ENCODE results near the gene MMP24. TPM values are rescaled to one million over a fixed set of nuclear protein-coding genes. Genes with fewer than 3 reads are reported as not detected.

The MMP24 gene
- total RNA-seq, 1 experiment from 2014 or later = 0.91 TPM

GRCh38 chr20:35319192-35319870, 92.8 kb downstream of the MMP24 start:
- DNase-seq (peak; percentile 62), ATAC-seq (peak; percentile 70)
- peak overlapping the region; percentile 76 for H3K9ac ChIP-seq (ENCODE audit: low read length)
- no peaks in the 10 kb centered on the region for H4K20me1 ChIP-seq (ENCODE audit: low read length)
- no peaks in the 10 kb centered on the region for H3K36me3 ChIP-seq (ENCODE audit: low read depth, low read length)
- H3K9me2 ChIP-seq (replicated peaks; ENCODE audit: low read length) = no peaks in the 10 kb centered on the region
- H3K4me1 ChIP-seq (ENCODE audit: insufficient read depth, low read length) = peaks cover 59% of the 10 kb centered on the region
- intact Hi-C loops (cut with micrococcal nuclease) = loop anchor here (1.0 to 2.0 kb wide), 2 partner anchors 11 to 15 kb away; no protein-coding TSS in a partner anchor
- TF ChIP-seq CTCF (conservative IDR thresholded peaks at IDR 0.05; ENCODE audit: low read depth, low read length) (no peak), EZH2 (IDR thresholded peaks at IDR 0.05; ENCODE audit: low read length, unreplicated experiment) (no peak), EZH2phosphoT487 (IDR thresholded peaks at IDR 0.05; ENCODE audit: borderline replicate concordance, low read length) (no peak)
- H3K4me3 ChIP-seq (ENCODE audit: low read length) = no peak overlapping the region
- no peaks in the 10 kb centered on the region for H3K27me3 ChIP-seq (ENCODE audit: low read length)
- H3K79me2 ChIP-seq (ENCODE audit: low read length) = 0 out of 2 replicates have a peak, but pooled peaks cover 8% of the 10 kb centered on the region
- no TSS peak for BruUV-seq (replicated peaks)
- ChIA-PET CTCF (interaction anchor here (0.5 to 2.3 kb wide), 2 partner anchors 13 to 56 kb away, joined by 3 to 19 read pairs; no protein-coding TSS in a partner anchor), POLR2A (ENCODE audit: unreplicated experiment) (no interaction called here)
- no peaks in the 10 kb centered on the region for H3K9me3 ChIP-seq (ENCODE audit: low read length)
- H2AFZ ChIP-seq (ENCODE audit: low read length) = no peak overlapping the region
- H3F3A ChIP-seq (ENCODE audit: low read length, unreplicated experiment) = peaks cover 3% of the 10 kb centered on the region
- peak overlapping the region; percentile 64 for H3K4me2 ChIP-seq (ENCODE audit: low read length)
- peak overlapping the region; percentile 95 for H3K27ac ChIP-seq (ENCODE audit: low read length)

DNA sequence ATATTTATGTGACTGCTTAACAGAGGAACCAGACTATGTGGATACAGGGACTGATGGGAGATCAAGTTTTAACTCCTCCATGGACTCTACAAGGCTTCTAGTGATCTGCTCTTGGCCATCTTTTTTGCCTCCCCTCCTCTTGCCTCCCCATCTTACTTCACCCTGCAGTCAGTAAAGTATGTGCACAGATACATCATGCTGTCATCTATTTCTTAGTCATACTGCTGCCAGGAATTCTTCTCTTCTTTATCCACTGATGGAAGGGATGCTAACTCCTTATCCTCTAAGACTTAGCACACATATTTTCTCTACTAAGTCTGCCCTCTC, 93.3 kb downstream of the MMP24 start:
- Histone ChIP-seq H3K4me2 (ENCODE audit: low read length) (peak overlapping the region; percentile 64), H3K36me3 (ENCODE audit: low read depth, low read length) (no peaks in the 10 kb centered on the region), H3F3A (ENCODE audit: low read length, unreplicated experiment) (peaks cover 3% of the 10 kb centered on the region), H3K9me3 (ENCODE audit: low read length) (no peaks in the 10 kb centered on the region), H3K9ac (ENCODE audit: low read length) (peak overlapping the region; percentile 76), H4K20me1 (ENCODE audit: low read length) (no peaks in the 10 kb centered on the region), H3K27me3 (ENCODE audit: low read length) (no peaks in the 10 kb centered on the region), H3K4me1 (ENCODE audit: insufficient read depth, low read length) (peaks cover 54% of the 10 kb centered on the region), H3K27ac (ENCODE audit: low read length) (peak overlapping the region; percentile 95), H3K9me2 (replicated peaks; ENCODE audit: low read length) (no peaks in the 10 kb centered on the region), H2AFZ (ENCODE audit: low read length) (no peak overlapping the region), H3K4me3 (ENCODE audit: low read length) (no peak overlapping the region), H3K79me2 (ENCODE audit: low read length) (0 out of 2 replicates have a peak, but pooled peaks cover 8% of the 10 kb centered on the region)
- DNase-seq = peak; percentile 59
- ChIA-PET CTCF (interaction anchor here (0.6 to 1.2 kb wide), 2 partner anchors 14 to 119 kb away, joined by 3 to 5 read pairs; no protein-coding TSS in a partner anchor), POLR2A (ENCODE audit: unreplicated experiment) (no interaction called here)
- intact Hi-C loops (cut with micrococcal nuclease) = loop anchor here (1.0 to 2.0 kb wide), 3 partner anchors 12 to 19 kb away; no protein-coding TSS in a partner anchor
- TSS peak; percentile 18 for BruUV-seq (replicated peaks)
- peak; percentile 21 for ATAC-seq
- no peak for TF ChIP-seq EZH2phosphoT487 (IDR thresholded peaks at IDR 0.05; ENCODE audit: borderline replicate concordance, low read length)

DNA sequence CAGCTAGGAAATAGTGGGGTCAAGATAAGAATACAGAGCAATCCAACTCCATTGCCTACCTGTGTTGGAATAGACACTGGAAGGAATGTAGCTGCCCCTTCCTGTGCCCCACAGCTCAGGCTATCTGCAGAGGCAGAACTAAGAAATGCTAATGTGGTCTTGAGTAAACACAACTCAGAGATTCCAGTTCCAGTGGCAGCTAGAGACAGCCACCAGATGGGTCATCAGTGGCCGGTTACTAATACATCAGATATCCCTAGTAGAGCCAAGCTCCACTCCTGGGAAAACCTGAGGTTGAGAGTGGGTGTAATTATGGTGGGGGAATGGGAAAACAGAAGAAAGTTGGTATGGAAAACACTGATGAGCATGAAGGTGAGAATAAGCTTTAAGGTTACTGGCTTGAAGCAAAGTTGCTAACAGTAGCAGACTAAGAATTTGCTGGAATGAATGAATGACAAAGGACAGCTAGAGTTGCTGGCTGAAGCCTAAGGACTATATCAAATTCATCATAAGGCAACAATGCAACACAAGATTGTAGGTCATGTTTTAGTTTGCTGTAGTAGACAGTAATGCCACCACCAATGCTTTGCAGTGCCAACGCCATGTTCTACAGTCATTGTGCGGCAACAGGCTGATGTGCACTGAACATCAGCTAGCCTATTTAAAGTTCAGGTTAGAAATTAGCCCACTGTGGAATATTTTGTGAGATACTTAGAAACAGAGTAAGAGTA, 94.1 kb downstream of the MMP24 start:
- DNase-seq = peak; percentile 91
- no TSS peak for BruUV-seq (replicated peaks)
- H3F3A ChIP-seq (ENCODE audit: low read length, unreplicated experiment) = peaks cover 3% of the 10 kb centered on the region
- no peaks in the 10 kb centered on the region for H3K9me2 ChIP-seq (replicated peaks; ENCODE audit: low read length)
- peak overlapping the region; percentile 64 for H3K4me2 ChIP-seq (ENCODE audit: low read length)
- ChIA-PET POLR2A (ENCODE audit: unreplicated experiment) (interaction anchor here (0.6 to 0.8 kb wide), 2 partner anchors 18 to 37 kb away, joined by 3 to 5 read pairs; no protein-coding TSS in a partner anchor), CTCF (interaction anchor here (0.6 to 1.2 kb wide), 2 partner anchors 15 to 119 kb away, joined by 3 to 5 read pairs; no protein-coding TSS in a partner anchor)
- no peaks in the 10 kb centered on the region for H3K36me3 ChIP-seq (ENCODE audit: low read depth, low read length)
- no peaks in the 10 kb centered on the region for H4K20me1 ChIP-seq (ENCODE audit: low read length)
- H3K27ac ChIP-seq (ENCODE audit: low read length) = peak overlapping the region; percentile 95
- no peak for TF ChIP-seq EZH2 (IDR thresholded peaks at IDR 0.05; ENCODE audit: low read length, unreplicated experiment)
- no peak for TF ChIP-seq CTCF (conservative IDR thresholded peaks at IDR 0.05; ENCODE audit: low read depth, low read length)
- no peak for TF ChIP-seq EZH2phosphoT487 (IDR thresholded peaks at IDR 0.05; ENCODE audit: borderline replicate concordance, low read length)
- peak overlapping the region; percentile 76 for H3K9ac ChIP-seq (ENCODE audit: low read length)
- 0 out of 2 replicates have a peak, but pooled peaks cover 8% of the 10 kb centered on the region for H3K79me2 ChIP-seq (ENCODE audit: low read length)
- no peaks in the 10 kb centered on the region for H3K27me3 ChIP-seq (ENCODE audit: low read length)
- H3K4me3 ChIP-seq (ENCODE audit: low read length) = no peak overlapping the region
- no peaks in the 10 kb centered on the region for H3K9me3 ChIP-seq (ENCODE audit: low read length)
- H3K4me1 ChIP-seq (ENCODE audit: insufficient read depth, low read length) = peaks cover 49% of the 10 kb centered on the region
- peak; percentile 25 for ATAC-seq
- intact Hi-C loops (cut with micrococcal nuclease) = loop anchor here (1.0 kb wide), 1 partner anchor 19 kb away; no protein-coding TSS in a partner anchor
- no peak overlapping the region for H2AFZ ChIP-seq (ENCODE audit: low read length)

Data from PC-3 (cell line).